Erythroblast (primary cell): ENCODE results near the gene CCDC154.

Experiments used
- GATA1 ChIP-seq: IDR thresholded peaks from 2 replicates; pipeline ENCODE4 v1.6.1; 2011; ENCODE audit warnings: low read depth, mild to moderate bottlenecking, control low read depth, low read length, moderate library complexity
- POLR2A ChIP-seq: IDR thresholded peaks from 2 replicates; pipeline ENCODE4 v1.6.1; 2011; ENCODE audit warnings: mild to moderate bottlenecking, low read length

DNA sequence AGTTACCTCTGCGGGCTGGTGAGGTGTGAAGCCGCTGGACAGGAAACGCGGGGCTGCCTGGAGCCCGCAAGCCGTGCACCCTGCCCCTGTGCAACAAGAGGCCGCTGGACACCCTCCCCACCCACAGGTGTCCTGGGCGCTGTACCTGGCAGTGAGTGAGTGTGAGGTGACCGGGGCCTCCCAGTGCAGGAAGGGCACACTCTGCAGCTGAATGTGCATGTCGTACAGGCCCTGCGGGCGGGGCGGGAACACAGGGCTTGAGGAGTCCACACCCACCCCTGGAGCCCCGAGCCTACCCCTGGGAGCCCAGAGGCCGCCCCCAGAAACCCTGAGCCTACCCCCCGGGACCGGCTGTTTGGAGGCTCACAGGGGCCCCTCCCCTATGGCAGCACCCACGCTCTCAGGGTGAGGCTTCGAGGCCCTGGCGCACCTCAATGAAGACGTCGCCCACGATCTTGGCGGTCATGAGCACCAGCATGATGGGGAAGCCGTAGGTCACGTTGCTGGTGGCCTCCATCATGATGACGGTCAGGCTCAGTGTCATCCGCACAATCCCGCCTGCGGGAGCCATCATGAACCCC, 4.3 kb upstream of the CCDC154 start:
- TF ChIP-seq POLR2A (no peak), GATA1 (no peak)
